ENCODE data around the gene KLC4. TPM values are rescaled to one million over a fixed set of nuclear protein-coding genes. Genes with fewer than 3 reads are reported as not detected.

KLC4 gene
- total RNA-seq, 6 donors from 2014 or later, result 31.2 to 155 (median 37.7) TPM

DNA sequence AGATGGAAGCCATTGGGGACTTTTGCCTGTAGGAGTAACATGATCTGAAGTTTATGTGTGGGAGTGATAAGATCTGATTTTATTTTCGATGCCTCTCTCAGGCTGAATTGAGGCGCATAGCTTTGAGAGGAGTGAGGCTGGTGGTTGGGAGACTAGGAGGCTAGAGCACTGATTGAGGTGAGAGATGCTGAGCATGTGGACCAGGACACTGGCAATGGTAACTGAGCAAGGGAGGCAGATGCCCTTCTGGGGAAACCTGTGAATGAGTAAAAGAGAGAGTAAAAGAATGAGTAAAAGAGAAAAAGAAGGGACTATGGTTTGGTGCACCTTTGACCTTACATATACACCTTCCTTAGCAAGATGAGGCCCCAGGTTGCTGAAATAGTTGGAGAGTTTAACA, 35.0 kb upstream of the KLC4 start:
- Histone ChIP-seq H3K4me3 (no peak overlapping the region), H3K4me1 (peaks cover 18 to 25% (median 21%) of the 10 kb centered on the region in 4 donors), H3K27ac (no peak overlapping the region), H3K36me3 (peaks cover 37 to 61% (median 52%) of the 10 kb centered on the region in 4 donors), H3K27me3 (no peaks in the 10 kb centered on the region), H3K9me3 (no peaks in the 10 kb centered on the region)
- no peak for DNase-seq
- TF ChIP-seq POLR2A (IDR thresholded peaks at IDR 0.05) (no peak), POLR2AphosphoS5 (IDR thresholded peaks at IDR 0.05) (no peak), EP300 (IDR thresholded peaks at IDR 0.05) (no peak)
- TF ChIP-seq, protein P1, sequence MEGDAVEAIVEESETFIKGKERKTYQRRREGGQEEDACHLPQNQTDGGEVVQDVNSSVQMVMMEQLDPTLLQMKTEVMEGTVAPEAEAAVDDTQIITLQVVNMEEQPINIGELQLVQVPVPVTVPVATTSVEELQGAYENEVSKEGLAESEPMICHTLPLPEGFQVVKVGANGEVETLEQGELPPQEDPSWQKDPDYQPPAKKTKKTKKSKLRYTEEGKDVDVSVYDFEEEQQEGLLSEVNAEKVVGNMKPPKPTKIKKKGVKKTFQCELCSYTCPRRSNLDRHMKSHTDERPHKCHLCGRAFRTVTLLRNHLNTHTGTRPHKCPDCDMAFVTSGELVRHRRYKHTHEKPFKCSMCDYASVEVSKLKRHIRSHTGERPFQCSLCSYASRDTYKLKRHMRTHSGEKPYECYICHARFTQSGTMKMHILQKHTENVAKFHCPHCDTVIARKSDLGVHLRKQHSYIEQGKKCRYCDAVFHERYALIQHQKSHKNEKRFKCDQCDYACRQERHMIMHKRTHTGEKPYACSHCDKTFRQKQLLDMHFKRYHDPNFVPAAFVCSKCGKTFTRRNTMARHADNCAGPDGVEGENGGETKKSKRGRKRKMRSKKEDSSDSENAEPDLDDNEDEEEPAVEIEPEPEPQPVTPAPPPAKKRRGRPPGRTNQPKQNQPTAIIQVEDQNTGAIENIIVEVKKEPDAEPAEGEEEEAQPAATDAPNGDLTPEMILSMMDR (IDR thresholded peaks at IDR 0.05), result no peak
- 89 to 98% methylated on average over 2 of the region's 2 CpGs for WGBS, 2 donors
- ATAC-seq (ENCODE audit: low FRiP score in 2 of 2), result no peak

DNA sequence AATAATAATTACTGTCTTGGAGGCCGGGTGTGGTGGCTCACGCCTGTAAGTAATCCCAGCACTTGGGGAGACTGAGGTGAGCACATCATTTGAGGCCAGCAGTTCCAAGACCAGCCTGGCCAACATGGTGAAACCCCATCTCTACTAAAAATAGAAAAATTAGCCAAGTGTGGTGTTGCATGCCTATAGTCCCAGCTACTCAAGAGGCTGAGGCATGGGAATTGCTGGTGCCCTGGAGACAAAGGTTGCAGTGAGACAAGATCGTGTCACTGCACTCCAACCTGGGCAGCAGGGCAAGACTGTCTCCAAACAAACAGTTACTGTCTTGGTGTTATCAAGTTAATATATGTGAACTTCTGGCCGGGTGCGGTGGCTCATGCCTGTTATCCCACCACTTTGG, 33.1 kb upstream of the KLC4 start:
- Histone ChIP-seq H3K9me3 (no peaks in the 10 kb centered on the region), H3K27ac (no peak overlapping the region), H3K4me1 (peaks cover 12 to 18% (median 13%) of the 10 kb centered on the region in 4 donors), H3K27me3 (no peaks in the 10 kb centered on the region), H3K36me3 (peaks cover 46 to 75% (median 64%) of the 10 kb centered on the region in 4 donors), H3K4me3 (no peak overlapping the region)
- ATAC-seq (ENCODE audit: low FRiP score in 2 of 2) (no peak), DNase-seq (no peak)
- TF ChIP-seq EP300 (IDR thresholded peaks at IDR 0.05) (no peak), POLR2AphosphoS5 (IDR thresholded peaks at IDR 0.05) (no peak), POLR2A (IDR thresholded peaks at IDR 0.05) (no peak)
- TF ChIP-seq, protein P1 (IDR thresholded peaks at IDR 0.05), result no peak
- 90 to 92% methylated on average over 5 of the region's 5 CpGs for WGBS, 2 donors

DNA sequence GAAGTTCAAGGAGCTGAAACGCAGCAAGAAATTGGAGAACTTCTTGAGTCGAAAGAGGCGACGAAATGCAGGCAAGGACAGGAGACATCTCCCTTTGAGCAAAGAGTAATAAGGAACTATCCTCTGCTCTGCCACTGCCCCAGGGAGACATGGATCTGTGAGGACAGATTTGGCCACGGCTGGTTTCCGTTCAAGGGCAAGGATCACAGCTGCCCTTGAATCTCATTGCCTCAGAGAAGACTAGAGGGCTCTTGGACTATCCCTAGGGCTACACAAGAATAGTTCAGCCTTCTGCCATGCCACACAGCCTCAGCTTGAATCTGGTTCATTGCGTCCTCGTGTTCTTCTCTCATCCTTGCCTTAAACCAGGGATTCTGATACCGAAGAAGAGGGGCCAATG, 30.3 kb upstream of the KLC4 start:
- Histone ChIP-seq H3K27me3 (no peaks in the 10 kb centered on the region), H3K9me3 (no peaks in the 10 kb centered on the region), H3K27ac (no peak overlapping the region), H3K36me3 (peaks cover 46 to 97% (median 67%) of the 10 kb centered on the region in 4 donors), H3K4me3 (no peak overlapping the region), H3K4me1 (no peaks in the 10 kb centered on the region)
- DNase-seq (no peak), ATAC-seq (ENCODE audit: low FRiP score in 2 of 2) (no peak)
- TF ChIP-seq EP300 (IDR thresholded peaks at IDR 0.05) (no peak), POLR2A (IDR thresholded peaks at IDR 0.05) (no peak), POLR2AphosphoS5 (IDR thresholded peaks at IDR 0.05) (no peak)
- TF ChIP-seq, protein P1 (IDR thresholded peaks at IDR 0.05), result no peak
- 92 to 96% methylated on average over 7 to 9 of the region's 9 CpGs for WGBS, 2 donors

DNA sequence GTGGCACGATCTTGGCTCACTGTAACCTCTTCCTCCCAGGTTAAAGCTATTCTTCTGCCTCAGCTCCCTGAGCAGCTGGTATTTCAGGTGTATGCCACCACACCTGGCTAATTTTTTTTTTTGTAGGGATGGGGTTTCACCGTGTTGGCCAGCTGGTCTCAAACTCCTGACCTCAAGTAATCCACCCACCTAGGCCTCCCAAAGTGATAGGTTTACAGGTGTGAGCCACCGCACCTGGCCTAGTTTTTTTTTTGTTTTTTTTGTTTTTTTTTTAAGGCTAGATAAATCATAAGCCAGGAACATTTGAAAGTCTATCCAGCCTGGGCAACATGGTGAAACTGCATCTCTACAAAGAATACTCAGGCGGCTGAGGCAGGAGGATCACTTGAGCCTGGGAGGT, 27.1 kb upstream of the KLC4 start:
- Histone ChIP-seq H3K9me3 (no peaks in the 10 kb centered on the region), H3K27me3 (no peaks in the 10 kb centered on the region), H3K27ac (no peak overlapping the region), H3K4me1 (no peaks in the 10 kb centered on the region), H3K36me3 (peaks cover 37 to 96% (median 58%) of the 10 kb centered on the region in 4 donors), H3K4me3 (no peak overlapping the region)
- ATAC-seq (ENCODE audit: low FRiP score in 2 of 2) (no peak), DNase-seq (no peak)
- WGBS, 2 donors, result 94 to 95% methylated on average over 4 of the region's 4 CpGs
- TF ChIP-seq POLR2A (IDR thresholded peaks at IDR 0.05) (no peak), POLR2AphosphoS5 (IDR thresholded peaks at IDR 0.05) (no peak), EP300 (IDR thresholded peaks at IDR 0.05) (no peak)
- TF ChIP-seq, protein P1 (IDR thresholded peaks at IDR 0.05), result no peak

DNA sequence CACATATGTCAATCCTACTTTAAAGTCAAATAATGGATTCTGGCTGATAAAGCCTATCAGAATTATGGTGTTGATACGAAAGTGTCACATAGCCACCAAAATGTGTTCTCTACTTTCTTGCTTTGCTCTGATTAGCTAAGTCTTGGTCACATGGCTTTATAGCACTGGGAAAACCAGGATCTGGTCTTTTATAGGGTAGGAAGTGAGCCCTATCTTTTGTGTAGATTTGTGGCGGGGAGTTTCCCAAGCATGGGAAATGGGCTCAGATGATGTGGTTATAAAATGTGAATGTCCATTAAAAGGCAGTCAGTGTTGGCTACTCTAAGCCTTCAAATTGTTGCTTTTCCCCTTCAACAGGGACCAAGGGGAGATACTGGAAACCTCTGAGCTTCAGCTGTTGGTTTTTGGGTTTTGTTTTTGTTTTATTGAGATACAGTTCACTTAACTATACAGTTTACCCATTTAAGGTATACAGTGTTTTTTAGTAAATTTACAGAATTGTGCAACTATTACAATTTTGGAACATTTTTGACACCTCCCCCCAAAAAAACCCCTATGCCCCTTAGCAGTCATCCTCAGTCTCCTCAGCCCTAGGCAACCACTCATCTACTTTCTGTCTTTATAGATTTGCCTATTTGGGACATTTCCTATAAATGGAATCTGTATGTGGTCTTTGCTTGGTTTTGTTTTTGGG, 25.8 kb upstream of the KLC4 start:
- Histone ChIP-seq H3K4me3 (no peak overlapping the region), H3K27ac (no peak overlapping the region), H3K4me1 (no peaks in the 10 kb centered on the region), H3K36me3 (peaks cover 28 to 96% (median 58%) of the 10 kb centered on the region in 4 donors), H3K9me3 (no peaks in the 10 kb centered on the region), H3K27me3 (no peaks in the 10 kb centered on the region)
- DNase-seq (no peak), ATAC-seq (ENCODE audit: low FRiP score in 2 of 2) (no peak)
- WGBS, 2 donors, result 82 to 98% methylated on average over 2 of the region's 2 CpGs
- no peak for TF ChIP-seq EP300 (IDR thresholded peaks at IDR 0.05)
- TF ChIP-seq POLR2AphosphoS5 (IDR thresholded peaks at IDR 0.05), result no peak
